Aortic smooth muscle cell (primary cell): ENCODE results near the gene TMEM164. TPM values are rescaled to one million over a fixed set of nuclear protein-coding genes. Genes with fewer than 3 reads are reported as not detected.

Experiments used
- total RNA-seq: library from RNA; depleted of rRNA; stranded (reverse); fragments of >200 nt; gene quantifications from 2 replicates; pipeline ENCODE4 v1.2.3, GENCODE V29; 2014

Gene TMEM164
- total RNA-seq: 6.3 and 6.7 TPM in 2 replicates

GRCh38 chrX:110002300-110003166, at the start of gene TMEM164:
Gene TMEM164 (plus strand): TSS chrX:110003114. CDS start chrX:110003775, 661 bp downstream.

